SK-N-MC (cell line): ENCODE results near the gene EMD.

Source experiments
- DNase-seq: peaks from one replicate; pipeline ENCODE4 v3.0.0-alpha.2; 2011; ENCODE audit warnings: low read depth, low spot score
- H3K27ac ChIP-seq: fragments of 200-600 bp; sonication (generic); 2 replicates; pipeline ENCODE4 v1.5.1; 2016; ENCODE audit warnings: mixed run types
- H3K36me3 ChIP-seq: fragments of 200-600 bp; sonication (generic); 2 replicates; pipeline ENCODE4 v1.6.1; 2017; ENCODE audit warnings: antibody characterized with exemption, low read length, mixed read lengths; ENCODE audit not compliant: insufficient read depth
- H3K4me3 ChIP-seq: fragments of 200-600 bp; sonication (generic); 2 replicates; pipeline ENCODE4 v1.5.1; 2016
- H3K9ac ChIP-seq: fragments of 200-600 bp; sonication (generic); 2 replicates; pipeline ENCODE4 v1.8.0; 2017; ENCODE audit warnings: mixed run types, mixed read lengths; ENCODE audit not compliant: insufficient read length
- H3K9me3 ChIP-seq: fragments of 200-600 bp; sonication (generic); 2 replicates; pipeline ENCODE4 v1.6.1; 2017; ENCODE audit warnings: low read depth, mild to moderate bottlenecking, antibody characterized with exemption, low read length, moderate library complexity, mixed read lengths
- EZH2 ChIP-seq: fragments of 200-600 bp; sonication (generic); IDR thresholded peaks from one replicate; pipeline ENCODE4 v1.6.1; 2017; ENCODE audit warnings: antibody characterized with exemption
- FOXP2 ChIP-seq: optimal IDR thresholded peaks from 2 replicates; pipeline ENCODE3; 2011; ENCODE audit warnings: mild to moderate bottlenecking, moderate library complexity; ENCODE audit not compliant: insufficient read depth; ENCODE audit errors: extremely low read length, control extremely low read depth
- POLR2AphosphoS5 ChIP-seq: IDR thresholded peaks from 2 replicates; pipeline ENCODE4 v1.6.1; 2012; ENCODE audit warnings: mild to moderate bottlenecking, low read depth, low read length, borderline replicate concordance

EMD gene

DNA sequence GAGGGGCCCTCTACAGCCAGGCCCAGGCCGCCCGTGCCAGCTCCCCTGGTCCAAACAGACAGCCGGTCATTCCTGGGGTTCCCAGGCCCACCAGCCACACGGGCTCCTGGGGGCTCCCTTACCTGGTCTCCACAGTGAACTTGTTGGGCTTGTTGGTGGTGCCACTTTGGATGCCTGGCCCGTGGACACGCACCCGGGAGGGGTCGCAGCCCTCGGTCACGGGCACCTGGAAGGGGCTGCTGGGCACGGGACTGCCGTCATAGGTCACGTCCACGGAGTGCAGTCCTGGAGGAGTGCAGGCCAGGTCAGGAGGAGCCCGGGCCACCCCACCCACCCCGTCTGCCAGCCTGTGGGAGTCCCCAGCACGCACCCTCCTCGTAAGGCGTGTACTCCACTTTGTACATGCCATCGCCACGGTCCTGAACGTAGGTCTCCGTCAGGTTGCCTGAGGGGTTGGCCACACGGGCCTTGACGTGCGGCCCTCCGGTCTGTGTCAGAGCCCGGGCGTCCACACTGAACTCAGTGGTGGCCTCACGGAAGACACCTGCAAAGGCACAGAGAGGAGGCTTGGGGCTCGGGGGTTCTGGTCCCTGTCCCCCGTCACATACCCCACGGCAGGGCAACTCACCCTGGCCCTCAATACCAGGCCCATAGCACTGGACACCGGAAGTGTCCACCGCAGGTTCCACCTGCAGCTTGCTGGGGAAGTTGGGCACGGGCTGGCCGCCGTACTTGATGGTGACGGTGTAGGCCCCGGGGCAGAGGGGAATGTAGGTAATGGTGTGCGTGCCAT, 19.5 kb upstream of the EMD start:
- peaks cover 90% of the 10 kb centered on the region for H3K36me3 ChIP-seq
- no peak for TF ChIP-seq EZH2
- no peak for TF ChIP-seq POLR2AphosphoS5
- TF ChIP-seq FOXP2: no peak
- DNase-seq: no peak
- no peaks in the 10 kb centered on the region for H3K9me3 ChIP-seq
- H3K27ac ChIP-seq: no peak overlapping the region
- H3K4me3 ChIP-seq: no peak overlapping the region
- no peak overlapping the region for H3K9ac ChIP-seq

DNA sequence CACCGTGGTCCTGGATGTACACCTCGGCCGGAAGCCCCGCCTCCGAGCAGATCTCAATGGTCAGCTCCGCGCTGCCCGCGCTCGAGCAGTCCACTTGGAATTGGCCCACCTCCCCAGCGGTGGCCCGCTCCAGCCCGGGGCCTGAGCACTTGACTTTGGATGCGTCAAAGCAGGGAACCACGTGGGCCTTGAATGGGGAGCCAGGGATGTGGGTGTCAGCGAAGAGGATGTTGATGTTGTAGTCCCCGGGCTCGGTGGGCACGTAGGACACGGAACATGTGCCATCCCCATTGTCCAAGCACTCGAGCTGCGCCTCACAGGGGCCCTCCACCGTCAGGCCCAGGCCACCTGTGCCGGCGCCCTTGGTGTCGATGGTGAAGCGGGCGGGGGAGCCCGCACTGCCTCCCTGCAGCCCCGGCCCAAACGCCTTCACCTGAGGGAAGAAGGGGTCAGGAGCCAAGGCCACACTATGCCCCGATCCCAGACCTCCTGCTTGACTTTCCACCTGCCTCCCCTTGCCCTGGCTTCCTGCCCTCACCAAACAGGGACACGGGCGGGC, 18.9 kb upstream of the EMD start:
- H3K4me3 ChIP-seq: no peak overlapping the region
- DNase-seq: no peak
- no peak overlapping the region for H3K27ac ChIP-seq
- peaks cover 90% of the 10 kb centered on the region for H3K36me3 ChIP-seq
- TF ChIP-seq FOXP2: no peak
- no peak for TF ChIP-seq POLR2AphosphoS5
- TF ChIP-seq EZH2: no peak
- no peaks in the 10 kb centered on the region for H3K9me3 ChIP-seq
- H3K9ac ChIP-seq: no peak overlapping the region

GRCh38 chrX:154362085-154362742, 16.9 kb upstream of the EMD start:
- no peak for TF ChIP-seq FOXP2
- TF ChIP-seq POLR2AphosphoS5: no peak
- no peak for TF ChIP-seq EZH2
- H3K27ac ChIP-seq: no peak overlapping the region
- no peak for DNase-seq
- H3K36me3 ChIP-seq: peaks cover 93% of the 10 kb centered on the region
- no peaks in the 10 kb centered on the region for H3K9me3 ChIP-seq
- no peak overlapping the region for H3K4me3 ChIP-seq
- H3K9ac ChIP-seq: no peak overlapping the region

DNA sequence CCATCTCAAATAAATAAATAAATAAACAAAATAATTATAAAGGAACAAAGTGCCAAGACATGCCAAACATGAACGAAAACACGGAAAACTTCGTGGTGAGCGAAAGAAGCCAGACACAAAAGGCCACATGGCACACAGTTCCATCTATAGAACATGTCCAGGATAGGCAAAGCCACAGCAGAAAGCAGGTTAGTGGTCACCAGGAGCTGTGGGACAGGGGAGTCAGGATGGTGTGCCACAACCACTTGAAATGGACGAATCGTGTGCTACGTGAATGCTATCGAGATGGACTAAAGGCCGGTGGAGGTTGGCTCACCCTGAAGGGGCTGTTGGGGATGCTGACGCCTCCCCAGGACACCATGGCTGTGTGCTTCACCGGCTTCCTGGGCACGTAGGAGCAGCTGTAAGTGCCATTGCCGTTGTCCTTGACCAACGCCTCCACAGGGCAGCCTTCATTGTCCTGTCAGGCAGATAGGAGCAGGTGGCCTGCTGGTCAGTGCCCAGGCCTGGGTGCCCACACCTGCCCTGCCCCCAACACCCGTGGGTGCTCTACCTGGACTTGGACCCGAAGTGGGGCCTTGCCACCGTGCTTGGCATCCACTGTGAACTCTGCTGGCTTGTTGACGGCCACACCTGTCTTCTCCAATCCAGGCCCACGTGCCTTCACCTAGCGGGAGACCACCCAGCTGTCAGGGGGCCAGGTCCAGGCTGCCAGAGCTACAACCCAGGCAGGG, 15.2 kb upstream of the EMD start:
- Histone ChIP-seq H3K9me3 (no peaks in the 10 kb centered on the region), H3K36me3 (peaks cover 93% of the 10 kb centered on the region)
- DNase-seq: no peak

GRCh38 chrX:154365052-154365600, 14.0 kb upstream of the EMD start:
- Histone ChIP-seq H3K9ac (no peak overlapping the region), H3K27ac (no peak overlapping the region), H3K4me3 (no peak overlapping the region), H3K36me3 (peaks cover 85% of the 10 kb centered on the region), H3K9me3 (no peaks in the 10 kb centered on the region)
- DNase-seq: no peak
- no peak for TF ChIP-seq EZH2
- TF ChIP-seq FOXP2: no peak
- no peak for TF ChIP-seq POLR2AphosphoS5

More for the DNA sequence above, 15.2 kb upstream of the EMD start:
- H3K9ac ChIP-seq: no peak overlapping the region
- no peak overlapping the region for H3K4me3 ChIP-seq
- no peak overlapping the region for H3K27ac ChIP-seq
- TF ChIP-seq EZH2 (no peak), FOXP2 (no peak), POLR2AphosphoS5 (no peak)

DNA sequence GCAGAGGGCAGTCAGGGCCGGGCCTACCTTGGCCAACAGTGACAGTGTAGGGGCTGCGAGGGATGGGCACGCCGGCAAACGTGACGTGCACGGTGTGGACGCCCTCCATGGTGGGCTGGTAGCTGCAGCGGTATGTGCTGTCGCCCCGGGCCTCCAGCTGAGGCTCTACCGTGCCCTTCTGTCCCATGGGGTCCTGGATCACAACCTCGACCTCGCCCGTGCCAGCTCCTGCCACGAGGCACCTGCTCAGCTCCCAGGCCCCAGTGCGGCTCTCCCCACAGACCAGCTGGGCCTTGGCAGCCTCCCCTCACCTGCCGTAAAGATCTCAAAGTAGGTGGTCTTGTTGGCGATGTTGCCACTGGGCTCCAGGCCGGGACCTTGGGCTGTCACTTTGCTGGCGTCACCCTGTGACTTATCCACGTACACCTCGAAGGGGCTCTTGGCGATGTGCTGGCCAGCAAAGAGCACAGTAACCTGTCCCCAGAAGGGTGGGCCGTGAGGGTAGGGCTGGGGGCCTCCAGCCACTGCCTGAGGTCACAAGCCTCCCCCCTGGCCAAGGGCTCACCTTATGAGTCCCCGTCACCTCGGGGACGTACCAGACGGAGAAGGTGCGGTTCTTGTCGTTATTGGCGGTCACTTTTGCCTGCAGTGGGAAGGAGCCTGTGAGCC, 13.0 kb upstream of the EMD start:
- Histone ChIP-seq H3K9ac (no peak overlapping the region), H3K36me3 (peaks cover 80% of the 10 kb centered on the region), H3K27ac (no peak overlapping the region), H3K4me3 (no peak overlapping the region), H3K9me3 (no peaks in the 10 kb centered on the region)
- no peak for DNase-seq
- TF ChIP-seq POLR2AphosphoS5 (no peak), EZH2 (no peak), FOXP2 (no peak)

DNA sequence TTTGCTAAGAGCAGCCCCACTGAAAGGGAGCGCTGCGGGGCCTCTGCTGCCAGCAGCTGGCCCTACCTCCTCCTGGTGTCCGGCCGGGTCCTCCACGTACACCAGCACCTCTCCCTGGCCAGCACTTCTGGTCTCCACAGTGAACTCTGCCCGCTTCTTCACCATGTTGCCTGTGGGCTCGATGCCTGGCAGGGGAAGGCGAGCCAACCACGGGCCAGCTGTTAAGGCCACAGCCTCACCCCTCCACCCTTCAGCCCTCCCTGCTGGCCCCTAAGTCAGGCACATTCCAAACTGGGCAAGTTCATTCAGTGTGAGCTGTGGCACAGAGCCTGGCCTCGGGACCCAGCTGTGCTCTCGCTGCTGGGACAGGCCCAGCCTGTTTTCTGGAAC, 12.4 kb upstream of the EMD start:
- no peak for DNase-seq
- H3K36me3 ChIP-seq: peaks cover 75% of the 10 kb centered on the region
- H3K9ac ChIP-seq: no peak overlapping the region
- H3K9me3 ChIP-seq: no peaks in the 10 kb centered on the region
- no peak overlapping the region for H3K4me3 ChIP-seq
- no peak for TF ChIP-seq FOXP2
- TF ChIP-seq POLR2AphosphoS5: no peak
- TF ChIP-seq EZH2: no peak
- peak overlapping the region; percentile 42 for H3K27ac ChIP-seq
